ENCODE results near the gene PDZD2.

- TF ChIP-seq CTCF (IDR thresholded peaks at IDR 0.05): no peak
- TF ChIP-seq POLR2A (IDR thresholded peaks at IDR 0.05): no peak
- TF ChIP-seq POLR2AphosphoS5 (IDR thresholded peaks at IDR 0.05; ENCODE audit: insufficient read depth in 1 of 2, low read depth in 1 of 2): no peak
Observed at GRCh38 chr5:32132757-32133156, 493.8 kb downstream of the PDZD2 start.

All from vagina (tissue), 2 donors.